Astrocyte (in vitro differentiated cells and primary cell): ENCODE data around the gene FCHO2.

Experiments
- CTCF ChIP-seq: IDR thresholded peaks from 2 replicates; pipeline ENCODE4 v1.5.1; 2011; ENCODE audit warnings: low read depth, mild to moderate bottlenecking, inconsistent platforms, low read length, moderate library complexity; ENCODE audit not compliant: insufficient read depth
- EZH2 ChIP-seq: IDR thresholded peaks from 2 replicates; pipeline ENCODE4 v1.6.1; 2012; ENCODE audit warnings: mild to moderate bottlenecking, low read length, inconsistent platforms; ENCODE audit not compliant: insufficient read depth

DNA sequence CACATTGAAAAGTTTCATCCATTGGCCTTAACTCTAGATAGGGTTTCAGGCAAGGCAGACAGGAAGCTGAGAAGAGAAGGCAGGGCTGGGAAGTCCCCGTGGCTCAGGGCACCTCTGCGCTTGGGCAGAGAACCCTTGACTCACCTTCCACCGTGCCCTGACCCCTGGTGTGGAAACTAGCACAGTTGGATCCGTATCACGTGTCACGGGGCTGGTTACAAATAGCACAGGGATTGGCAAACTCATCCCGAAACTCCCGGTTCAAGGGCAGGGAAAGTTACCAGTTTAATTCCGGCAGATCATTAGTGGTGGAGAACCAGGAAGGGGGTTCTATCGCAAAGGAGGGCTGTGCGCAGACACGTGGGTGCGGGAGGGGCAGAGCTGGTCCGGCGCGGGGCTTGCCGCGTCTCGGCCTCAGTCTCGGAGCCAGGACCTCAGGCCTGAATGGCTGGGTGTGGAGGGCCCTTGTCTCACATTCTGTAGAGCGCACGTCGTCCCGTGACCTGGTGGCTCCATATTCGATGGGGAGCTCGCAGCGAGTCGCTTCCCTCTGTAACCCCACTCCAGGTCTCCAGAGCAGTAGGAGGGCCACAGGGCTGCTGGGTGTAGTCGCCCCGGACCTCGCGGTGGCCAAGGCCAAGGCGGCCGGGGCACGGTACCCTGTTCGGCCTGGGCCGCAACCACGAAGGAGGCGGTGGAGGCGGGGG, 163.8 kb downstream of the FCHO2 start:
- TF ChIP-seq EZH2 (no peak), CTCF (no peak)
